Peyer's patch (tissue), 4 donors: ENCODE data around the gene BRPF1. TPM values are rescaled to one million over a fixed set of nuclear protein-coding genes. Genes with fewer than 3 reads are reported as not detected.
A peak's percentile ranks its signal among the peaks of the same experiment; 100 is the strongest.

Source experiments
- DNase-seq, 3 donors: peaks; one replicate each; pipeline ENCODE4 v3.0.0-alpha.2; 2017 to 2019
- H3K27ac ChIP-seq, 4 donors: fragments of 200-600 bp; sonication (generic); one replicate each; pipeline ENCODE4 v1.5.1; 2016 to 2019
- H3K27me3 ChIP-seq, 2 donors: fragments of 200-600 bp; sonication (generic); one replicate each; pipeline ENCODE4 v1.5.1; 2019
- H3K36me3 ChIP-seq, 3 donors: fragments of 200-600 bp; sonication (generic); one replicate each; pipeline ENCODE4 v1.5.1; 2016 to 2019
- H3K4me1 ChIP-seq, 4 donors: fragments of 200-600 bp; sonication (generic); one replicate each; pipeline ENCODE4 v1.5.1; 2016 to 2019
- H3K4me3 ChIP-seq, 4 donors: fragments of 200-600 bp; sonication (generic); 1 replicate in 3 of 4; 2 replicates in 1 of 4; pipeline ENCODE4 v1.5.1; 2016 to 2019; ENCODE audit warnings: mild to moderate bottlenecking in 1 of 4
- H3K9me3 ChIP-seq, 4 donors: fragments of 200-600 bp; sonication (generic); one replicate each; pipeline ENCODE4 v1.5.1; 2016 to 2019; ENCODE audit warnings: mild to moderate bottlenecking in 1 of 4
- CTCF ChIP-seq, 6 experiments: fragments of 450-650 bp in 4 of 6; fragments of 200-600 bp in 2 of 6; sonication (generic) in 1 of 6; IDR thresholded peaks; one replicate each; pipeline ENCODE4 v1.5.1; 2017 to 2019; ENCODE audit warnings: antibody characterized with exemption in 6 of 6, mild to moderate bottlenecking in 3 of 6, moderate library complexity in 1 of 6
- POLR2A ChIP-seq, 2 donors: fragments of 450-650 bp; IDR thresholded peaks; one replicate each; pipeline ENCODE4 v1.5.1; 2017; ENCODE audit warnings: antibody characterized with exemption in 2 of 2, mild to moderate bottlenecking in 2 of 2, moderate library complexity in 2 of 2
- total RNA-seq, 4 donors: library from RNA; depleted of rRNA; stranded (reverse); fragments of >200 nt; gene quantifications; one replicate each; pipeline ENCODE4 v1.1.0, GENCODE V29; 2016

The BRPF1 gene
- total RNA-seq, 4 donors from 2014 or later = 16.8 to 43.7 (median 25.6) TPM

GRCh38 chr3:9747267-9747666 is 15.7 kb downstream of the BRPF1 start:
- DNase-seq = no peak
- no peak overlapping the region for H3K4me3 ChIP-seq
- H3K27ac ChIP-seq = no peak overlapping the region
- TF ChIP-seq POLR2A (IDR thresholded peaks at IDR 0.05) (no peak), CTCF (IDR thresholded peaks at IDR 0.05) (no peak)
- H3K4me1 ChIP-seq = peaks cover 3 to 19% (median 12%) of the 10 kb centered on the region in 4 donors
- peaks cover 0 to 67% (median 3%) of the 10 kb centered on the region in 3 donors for H3K36me3 ChIP-seq
- no peaks in the 10 kb centered on the region for H3K27me3 ChIP-seq
- H3K9me3 ChIP-seq = no peaks in the 10 kb centered on the region

- DNase-seq = no peak
- H3K36me3 ChIP-seq = peaks cover 0 to 66% (median 3%) of the 10 kb centered on the region in 3 donors
Measured at GRCh38 chr3:9748031-9748430, 16.5 kb downstream of the BRPF1 start.

GRCh38 chr3:9749296-9749644 is 17.7 kb downstream of the BRPF1 start:
- DNase-seq = no peak
- H3K9me3 ChIP-seq = no peaks in the 10 kb centered on the region
- no peaks in the 10 kb centered on the region for H3K27me3 ChIP-seq
- peaks cover 3 to 19% (median 13%) of the 10 kb centered on the region in 4 donors for H3K4me1 ChIP-seq
- TF ChIP-seq POLR2A (IDR thresholded peaks at IDR 0.05) (no peak), CTCF (IDR thresholded peaks at IDR 0.05) (no peak)
- peak overlapping the region; percentile 48 to 63 (median 56) for H3K4me3 ChIP-seq
- H3K36me3 ChIP-seq = peaks cover 0 to 56% (median under 1%) of the 10 kb centered on the region in 3 donors
- peak overlapping the region; percentile 82 to 92 (median 86) for H3K27ac ChIP-seq

More at GRCh38 chr3:9748031-9748430, 16.5 kb downstream of the BRPF1 start:
- peaks cover 3 to 19% (median 13%) of the 10 kb centered on the region in 4 donors for H3K4me1 ChIP-seq
- no peaks in the 10 kb centered on the region for H3K9me3 ChIP-seq
- no peak overlapping the region for H3K27ac ChIP-seq
- no peaks in the 10 kb centered on the region for H3K27me3 ChIP-seq
- no peak for TF ChIP-seq CTCF (IDR thresholded peaks at IDR 0.05)
- no peak for TF ChIP-seq POLR2A (IDR thresholded peaks at IDR 0.05)
- H3K4me3 ChIP-seq = no peak overlapping the region

GRCh38 chr3:9749645-9750555 is 18.4 kb downstream of the BRPF1 start, which contains the start of gene OGG1:
Gene OGG1 (plus strand): TSS chr3:9749952. CDS start chr3:9750287, 335 bp downstream.
- TF ChIP-seq CTCF (IDR thresholded peaks at IDR 0.05) (peak in 1 of 6 experiments; percentile 8), POLR2A (IDR thresholded peaks at IDR 0.05) (peak in 1 of 2 donors; percentile 48)
- Histone ChIP-seq H3K27me3 (no peaks in the 10 kb centered on the region), H3K27ac (peak within 1 kb of the TSS; percentile 82 to 92 (median 86)), H3K36me3 (peaks cover 0 to 56% (median 0%) of the 10 kb centered on the region in 3 donors), H3K9me3 (no peaks in the 10 kb centered on the region), H3K4me1 (peaks cover 3 to 25% (median 13%) of the 10 kb centered on the region in 4 donors), H3K4me3 (peak within 1 kb of the TSS; percentile 48 to 63 (median 56))
- peak; percentile 98 to 99 (median 98) for DNase-seq

- TF ChIP-seq CTCF (IDR thresholded peaks at IDR 0.05) (no peak), POLR2A (IDR thresholded peaks at IDR 0.05) (peak; percentile 24 to 66)
- Histone ChIP-seq H3K9me3 (no peaks in the 10 kb centered on the region), H3K36me3 (peaks cover 0 to 52% (median 0%) of the 10 kb centered on the region in 3 donors), H3K4me1 (peaks cover 3 to 25% (median 13%) of the 10 kb centered on the region in 4 donors), H3K27me3 (no peaks in the 10 kb centered on the region), H3K4me3 (peak overlapping the region; percentile 48 to 63 (median 56)), H3K27ac (peak overlapping the region; percentile 82 to 92 (median 86))
- DNase-seq = peak in 2 of 3 donors; percentile 78 to 83
Measured at GRCh38 chr3:9750556-9751411, 19.2 kb downstream of the BRPF1 start.
